CD4-positive, alpha-beta T cell treated with Interleukin-15 for 1 hour (primary cell): ENCODE measurements around the gene KLHL1.

Experiments
- DNase-seq: peaks from one replicate; pipeline ENCODE4 v3.0.0-alpha.2; 2020

The KLHL1 gene

DNA sequence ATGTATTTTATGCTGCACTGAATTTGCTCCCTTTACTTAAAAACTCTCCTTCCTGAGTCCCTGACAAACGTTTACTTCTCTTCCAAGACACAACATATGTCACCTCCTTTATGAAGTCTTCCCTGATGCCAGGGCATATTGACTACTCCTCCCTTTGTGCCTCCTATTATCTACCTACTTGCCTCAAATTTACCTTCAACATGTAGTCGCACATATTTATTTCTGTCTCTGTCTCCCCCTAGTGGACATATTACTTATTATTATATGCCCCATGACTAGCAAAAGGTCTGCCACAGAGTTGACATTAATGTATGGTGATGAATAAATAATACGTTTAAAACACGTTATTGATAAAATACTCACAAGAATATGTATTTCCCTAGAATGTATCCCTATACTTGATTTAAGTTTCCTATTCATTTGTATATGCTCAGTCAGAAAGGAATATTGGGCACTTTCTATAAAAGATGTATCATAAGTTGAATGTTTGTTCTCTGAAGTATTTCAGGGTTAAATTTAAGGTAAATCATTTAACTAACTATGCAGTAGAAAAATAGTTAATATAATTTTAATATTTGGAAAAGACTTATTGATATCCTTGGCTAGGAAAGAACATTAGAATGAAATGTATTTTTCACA lies 250.9 kb downstream of the KLHL1 start:
- DNase-seq = no peak

DNA sequence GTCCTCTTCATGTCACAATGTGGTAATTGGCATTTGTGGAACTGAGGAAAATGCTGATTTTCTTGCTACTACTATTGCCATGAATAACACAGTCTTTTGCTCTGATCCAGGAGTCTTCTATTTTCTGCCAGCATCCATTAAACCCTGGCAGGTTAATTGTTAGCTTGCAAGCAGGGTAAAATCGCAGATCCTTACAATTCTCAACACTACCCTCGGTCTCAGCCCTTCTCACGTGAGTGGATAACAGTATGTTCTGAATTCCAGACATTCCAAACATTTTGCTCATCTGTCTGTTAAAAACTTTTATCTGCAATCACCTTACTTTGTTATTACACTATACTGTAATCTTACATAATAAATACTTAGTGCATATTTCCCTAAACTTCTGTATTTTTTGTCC lies 251.9 kb downstream of the KLHL1 start:
- no peak for DNase-seq

DNA sequence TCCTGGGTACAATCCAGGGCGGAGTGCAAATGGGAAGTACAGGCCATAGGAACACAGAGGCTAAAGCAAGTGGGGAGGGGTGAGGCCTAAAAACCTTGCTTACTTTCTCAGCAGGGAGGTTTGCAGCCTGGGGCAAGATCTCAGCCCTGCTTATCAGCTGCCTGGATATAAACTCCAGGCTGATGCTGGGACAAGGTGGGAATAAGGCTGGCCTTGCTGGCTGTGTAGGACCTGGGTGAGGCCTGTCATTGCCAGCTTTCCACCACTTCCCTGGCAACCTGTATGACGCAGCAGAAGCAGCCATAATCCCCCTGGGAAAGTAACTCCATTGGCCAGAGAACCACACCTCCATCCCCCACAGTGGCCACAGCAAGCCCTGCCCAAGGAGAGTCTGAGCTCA lies 279.7 kb downstream of the KLHL1 start:
- DNase-seq = no peak

DNA sequence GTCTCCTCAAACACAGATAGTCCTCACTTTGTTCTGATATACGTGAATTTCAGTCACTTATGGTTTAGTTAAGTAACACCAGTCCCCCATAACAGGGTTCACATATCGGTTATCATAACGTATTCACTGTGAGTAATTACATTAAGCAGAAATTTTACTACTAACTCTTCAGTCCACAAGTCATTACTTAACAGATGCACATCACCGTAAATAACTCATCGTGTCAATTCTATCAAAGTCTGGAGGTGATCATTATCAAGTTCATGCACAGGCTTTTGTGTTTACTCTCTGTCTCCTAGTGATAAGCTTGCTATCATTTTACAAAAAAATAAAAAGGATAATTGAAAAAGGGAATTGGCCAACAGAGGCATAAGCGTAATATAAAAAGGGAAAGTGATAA lies 288.1 kb downstream of the KLHL1 start:
- DNase-seq = no peak

DNA sequence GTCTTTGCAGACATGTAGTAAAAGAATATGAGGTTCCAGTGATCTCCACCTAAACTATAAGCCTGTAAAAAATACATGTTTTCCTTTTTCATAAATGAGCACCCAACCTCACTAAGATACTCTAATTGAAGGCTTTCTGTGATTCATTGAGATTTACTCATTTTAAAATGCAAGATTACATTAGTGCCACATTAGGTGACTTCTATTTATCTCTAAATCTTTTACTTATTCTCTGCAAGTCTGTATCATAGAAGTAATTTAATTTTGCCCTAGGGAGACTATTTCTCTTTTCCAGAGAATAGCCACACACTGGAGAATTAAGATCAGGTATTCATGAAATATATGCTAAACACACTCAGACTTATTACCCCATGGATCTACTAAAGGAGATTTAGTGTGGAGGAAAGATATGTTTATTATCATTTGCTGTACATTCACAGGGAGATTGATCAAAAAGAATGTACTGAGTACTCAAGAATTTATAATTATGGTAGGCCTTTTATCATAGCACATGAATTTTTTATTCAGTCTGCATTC lies 290.9 kb downstream of the KLHL1 start:
- no peak for DNase-seq

DNA sequence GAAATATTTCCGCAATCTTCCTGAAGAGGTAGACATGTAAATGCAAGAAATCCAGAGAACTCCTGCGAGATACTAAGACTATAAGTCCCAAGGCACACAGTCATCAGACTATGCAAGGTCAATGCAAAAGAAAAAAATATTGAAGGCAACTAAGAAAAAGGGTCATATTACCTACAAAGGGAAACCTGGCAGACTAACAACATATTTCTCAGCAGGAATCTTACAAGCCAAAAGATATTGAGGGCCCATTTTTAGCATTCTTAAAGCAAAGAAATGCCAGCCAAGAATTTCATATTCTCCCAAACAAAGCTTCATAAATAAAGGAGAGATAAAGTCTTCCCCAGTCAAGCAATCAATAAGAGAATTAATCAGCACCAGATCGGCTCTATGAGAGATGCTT lies 299.1 kb downstream of the KLHL1 start:
- no peak for DNase-seq

DNA sequence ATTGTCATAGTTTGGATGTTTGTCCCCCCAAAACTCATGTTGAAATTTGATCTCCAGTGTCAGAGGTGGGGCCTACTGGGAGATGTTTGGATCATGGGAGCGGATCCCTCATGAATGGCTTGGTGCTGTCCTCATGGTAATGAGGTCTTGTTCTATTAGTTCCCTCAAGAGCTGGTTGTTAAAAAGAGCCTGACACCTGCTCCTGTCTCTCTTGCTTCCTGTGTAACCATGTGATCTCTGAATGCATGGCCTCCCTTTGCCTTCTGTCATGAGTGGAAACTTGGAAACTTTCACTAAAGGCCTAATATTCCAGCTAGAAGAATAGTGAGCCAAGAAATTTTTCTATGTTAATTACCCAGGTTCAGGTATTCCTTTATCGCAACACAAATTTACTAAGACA lies 312.0 kb downstream of the KLHL1 start:
- DNase-seq = no peak

DNA sequence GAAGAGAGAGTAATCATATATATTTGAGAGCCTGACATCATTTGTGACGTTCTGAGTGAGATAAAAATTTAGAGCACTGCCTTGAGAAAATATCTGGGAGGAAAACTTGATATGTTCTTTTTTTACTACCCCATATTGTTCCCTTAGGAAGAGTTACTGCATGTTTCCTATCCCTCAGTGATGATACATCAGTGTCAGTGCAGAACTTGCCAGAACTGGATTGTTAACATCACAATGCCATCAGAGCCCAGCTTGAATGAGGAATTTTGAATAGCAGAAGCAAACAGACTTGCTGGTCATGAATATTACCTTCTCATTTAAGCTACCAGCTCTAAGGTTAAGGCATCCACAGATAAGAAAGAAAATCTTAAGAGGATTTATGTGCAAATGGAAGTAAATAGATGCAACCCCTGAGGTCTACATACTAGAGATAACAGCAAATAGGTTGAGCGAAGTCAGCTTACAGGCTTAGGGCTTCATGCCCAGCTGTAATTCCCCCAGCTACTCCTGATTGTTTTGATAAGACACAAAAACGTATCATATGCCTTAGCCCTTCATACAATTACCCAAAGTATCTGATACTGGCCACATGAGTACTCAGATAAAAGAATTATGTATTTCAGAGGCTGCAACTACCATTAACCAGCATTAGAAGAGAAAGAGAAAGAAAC lies 314.3 kb downstream of the KLHL1 start:
- no peak for DNase-seq

DNA sequence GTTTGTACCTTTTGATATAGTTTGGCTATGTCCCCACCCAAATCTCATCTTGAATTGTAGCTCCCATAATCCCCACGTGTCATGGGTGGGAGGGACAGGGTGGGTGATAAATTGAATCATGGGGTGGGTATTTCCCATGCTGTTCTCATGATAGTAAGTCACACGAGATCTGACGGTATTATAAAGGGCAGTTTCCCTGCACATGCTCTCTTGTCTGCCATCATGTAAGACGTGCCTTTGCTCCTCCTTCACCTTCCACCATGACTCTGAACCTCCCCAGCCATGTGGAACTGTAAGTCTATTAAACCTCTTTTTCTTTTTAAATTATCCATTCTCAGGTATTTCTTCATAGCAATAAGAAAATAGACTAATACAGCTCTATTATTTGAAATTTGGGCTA lies 331.3 kb downstream of the KLHL1 start:
- no peak for DNase-seq

DNA sequence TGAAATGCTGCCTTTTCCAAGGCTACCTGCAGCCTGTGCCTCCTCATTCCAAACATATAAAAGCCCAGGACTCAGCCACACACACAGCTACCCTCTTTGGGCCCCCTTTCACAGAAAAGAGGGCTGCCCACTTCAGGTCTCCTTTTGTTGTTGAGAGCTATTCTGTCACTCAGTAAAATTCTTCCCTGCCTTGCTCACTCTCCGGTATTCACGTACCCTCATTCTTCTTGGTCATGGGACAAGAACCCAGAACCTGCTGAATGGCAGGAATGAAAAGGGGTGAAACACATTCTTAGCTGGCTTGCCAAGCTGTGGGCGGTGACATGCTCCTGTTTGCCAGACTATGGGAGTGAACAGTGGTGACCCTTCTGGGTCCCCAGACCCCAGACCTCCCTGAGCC lies 338.6 kb downstream of the KLHL1 start:
- no peak for DNase-seq

DNA sequence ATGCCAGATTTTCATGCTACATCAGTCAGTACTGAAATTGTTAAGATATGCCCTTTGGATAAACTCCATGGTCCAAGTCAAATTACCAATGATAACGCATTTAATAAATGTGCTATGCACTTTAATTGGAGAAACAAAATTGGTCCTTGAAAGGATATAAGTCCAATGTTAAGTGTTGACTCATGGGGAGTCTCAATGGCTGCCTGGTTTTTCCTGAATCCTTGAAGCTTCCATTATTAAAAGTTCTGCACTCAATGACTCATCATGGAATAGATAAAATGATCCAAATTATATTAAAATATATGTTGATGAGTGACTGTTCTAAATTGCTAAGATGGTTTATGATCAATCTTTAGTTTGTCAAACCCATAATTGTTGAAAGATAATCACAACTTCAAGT lies 346.7 kb downstream of the KLHL1 start:
- no peak for DNase-seq

DNA sequence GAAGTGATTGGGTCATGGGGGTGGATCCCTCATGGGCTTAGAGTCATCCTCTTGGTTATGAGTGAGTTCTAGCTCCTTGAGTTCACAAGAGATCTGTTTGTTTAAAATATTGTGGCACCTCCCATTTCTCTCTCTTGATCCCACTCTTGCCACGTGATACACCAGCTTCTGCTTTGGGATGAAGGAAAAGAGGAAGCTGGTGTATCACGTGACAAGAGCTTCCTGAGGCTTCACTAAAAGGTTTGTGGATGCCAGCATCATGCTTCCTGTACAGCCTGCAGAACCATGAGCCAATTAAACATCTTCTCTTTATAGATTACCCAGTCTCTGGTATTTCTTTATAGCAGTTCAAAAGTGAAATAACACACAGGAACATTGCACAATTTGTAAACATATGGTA lies 353.2 kb downstream of the KLHL1 start:
- no peak for DNase-seq

DNA sequence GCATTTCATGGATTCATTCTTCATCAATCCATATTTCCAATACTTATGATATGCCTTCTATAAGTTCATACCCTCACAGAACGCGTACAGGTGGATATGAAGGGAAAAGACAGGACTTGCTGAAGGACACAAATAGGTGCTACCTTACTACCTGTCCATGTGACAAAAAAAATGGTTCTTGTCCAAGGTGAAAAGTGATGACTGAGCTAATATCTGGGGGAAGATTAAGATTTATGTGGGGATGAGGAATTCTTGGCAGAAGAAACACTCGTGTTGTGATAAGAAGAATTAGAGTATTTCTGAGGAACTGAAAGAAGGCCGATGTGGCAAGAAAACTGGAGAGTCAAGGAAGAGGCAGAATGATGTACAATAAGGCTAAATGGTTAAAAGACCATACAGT lies 357.0 kb downstream of the KLHL1 start:
- DNase-seq = no peak

DNA sequence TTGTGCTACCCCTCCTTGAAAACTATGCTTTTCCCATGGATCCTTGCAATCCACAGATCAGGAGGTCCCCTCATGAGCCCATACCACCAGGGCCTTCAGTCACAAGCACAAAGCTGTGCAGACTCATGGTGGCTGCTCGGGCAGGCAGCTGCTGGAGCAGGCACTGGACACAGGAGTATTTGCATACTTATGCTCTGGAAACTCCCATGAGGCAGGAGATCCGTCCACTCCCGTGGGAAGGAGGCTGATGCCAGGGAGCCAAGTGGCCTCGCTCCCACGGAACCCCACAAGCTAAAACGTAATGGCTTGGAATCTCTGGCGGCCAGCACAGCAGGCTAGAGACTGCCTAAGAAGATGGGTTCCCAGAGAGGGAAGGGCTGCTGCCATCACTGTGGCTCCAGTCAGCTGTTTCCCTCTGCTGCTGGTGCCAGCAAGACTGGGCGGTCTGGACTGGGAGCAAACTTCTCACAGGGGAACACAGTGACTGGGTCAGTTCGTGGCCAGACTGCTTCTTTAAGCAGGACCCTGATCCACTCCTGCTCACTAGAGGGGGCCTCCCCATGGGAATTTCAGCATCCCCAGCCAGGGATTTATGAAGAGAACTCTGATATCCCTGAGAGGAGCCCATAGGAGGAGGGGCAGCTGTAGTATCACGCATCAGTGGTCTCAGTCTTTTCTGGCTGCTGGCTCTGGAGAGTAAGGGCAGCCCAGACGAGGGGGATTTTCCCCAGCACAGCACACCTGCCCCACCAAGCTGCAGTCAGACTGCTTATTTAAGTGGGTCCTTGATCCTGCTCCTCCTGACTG lies 370.9 kb downstream of the KLHL1 start:
- DNase-seq = no peak

DNA sequence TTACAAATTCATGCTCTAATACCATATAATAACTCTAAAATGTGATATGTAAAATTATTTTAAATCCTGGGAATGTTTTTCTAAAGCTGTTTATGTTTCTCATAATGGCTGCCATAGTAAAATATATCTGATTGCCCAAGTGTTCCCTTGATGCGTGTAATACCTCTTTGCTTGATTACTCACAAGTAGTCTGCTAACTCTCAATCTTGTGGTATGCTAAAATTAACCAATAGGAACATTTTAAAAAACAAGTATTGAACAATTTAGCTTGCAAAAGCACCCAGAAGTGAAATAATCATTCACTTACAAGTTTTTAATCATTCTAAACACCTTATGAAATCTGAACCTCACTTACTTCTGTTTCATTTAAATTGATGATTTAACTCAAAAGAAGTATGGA lies 386.6 kb downstream of the KLHL1 start:
- no peak for DNase-seq

DNA sequence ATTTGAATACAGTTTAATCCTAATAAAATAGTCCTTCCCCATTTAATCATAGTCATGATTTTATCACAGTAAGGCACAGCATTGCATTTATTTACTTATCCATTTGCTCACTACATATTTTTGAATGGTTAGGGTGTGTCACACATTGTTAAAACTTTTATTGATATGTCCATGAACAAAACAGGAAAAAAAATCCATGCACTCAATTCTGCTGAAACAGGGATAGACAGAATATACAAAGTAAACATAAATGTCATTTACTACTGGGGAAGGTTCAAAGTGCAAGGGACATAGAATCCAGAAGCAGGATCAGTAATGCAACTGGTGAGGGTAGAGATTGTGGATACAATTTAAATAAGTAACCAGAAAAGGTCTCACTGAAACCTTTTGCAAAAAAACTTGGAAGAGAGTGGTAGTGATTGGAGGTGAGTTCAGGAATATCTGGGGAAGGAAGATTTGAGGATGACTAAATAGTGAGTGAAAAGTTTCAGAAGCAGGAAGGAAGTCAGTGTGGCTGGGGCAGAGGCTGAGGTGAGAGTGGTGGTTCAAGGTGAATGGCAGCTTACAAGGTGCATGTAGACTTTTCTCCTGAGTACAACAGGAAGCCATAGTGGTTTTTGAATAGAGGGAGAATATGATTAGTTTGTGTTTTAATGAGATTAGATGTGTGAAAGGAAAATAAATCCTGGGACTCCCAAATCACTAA lies 387.8 kb downstream of the KLHL1 start:
- no peak for DNase-seq

DNA sequence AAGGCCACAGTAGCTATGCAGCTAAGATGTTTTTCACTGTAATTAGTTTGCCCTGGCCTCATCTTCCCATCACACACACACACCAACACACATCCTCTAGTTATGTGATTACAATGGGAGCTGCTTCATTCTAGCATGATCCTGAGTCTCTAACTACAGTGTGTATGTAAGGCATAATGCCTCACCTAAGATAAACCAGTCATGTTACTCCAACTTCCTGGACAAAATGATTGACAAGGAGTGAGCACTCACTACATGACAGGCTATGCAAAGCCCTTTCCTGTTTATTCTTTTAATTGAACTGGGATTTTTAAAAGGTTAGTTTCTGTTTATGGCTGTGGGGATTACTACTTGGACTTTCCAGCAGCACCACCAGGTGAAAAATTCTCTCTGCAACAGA lies 401.4 kb downstream of the KLHL1 start:
- DNase-seq = no peak

DNA sequence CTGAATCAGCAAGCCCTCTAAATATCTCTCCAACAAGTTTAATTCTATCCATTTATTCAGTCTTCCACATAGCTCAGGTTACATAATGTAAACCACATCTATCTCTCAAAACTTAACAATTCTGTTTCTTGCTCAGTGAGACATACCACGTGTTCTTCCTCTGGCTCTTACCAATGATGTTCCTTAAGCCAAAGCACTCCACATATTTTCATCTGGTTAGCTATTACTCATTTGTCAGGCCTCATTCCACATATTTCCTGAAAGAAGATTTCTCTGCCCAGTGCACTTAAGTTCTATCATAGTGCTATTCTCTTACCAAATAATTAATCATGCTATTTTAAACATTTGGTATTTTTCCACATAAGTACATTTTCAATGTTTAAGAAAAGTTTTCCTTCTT lies 403.9 kb downstream of the KLHL1 start:
- no peak for DNase-seq

DNA sequence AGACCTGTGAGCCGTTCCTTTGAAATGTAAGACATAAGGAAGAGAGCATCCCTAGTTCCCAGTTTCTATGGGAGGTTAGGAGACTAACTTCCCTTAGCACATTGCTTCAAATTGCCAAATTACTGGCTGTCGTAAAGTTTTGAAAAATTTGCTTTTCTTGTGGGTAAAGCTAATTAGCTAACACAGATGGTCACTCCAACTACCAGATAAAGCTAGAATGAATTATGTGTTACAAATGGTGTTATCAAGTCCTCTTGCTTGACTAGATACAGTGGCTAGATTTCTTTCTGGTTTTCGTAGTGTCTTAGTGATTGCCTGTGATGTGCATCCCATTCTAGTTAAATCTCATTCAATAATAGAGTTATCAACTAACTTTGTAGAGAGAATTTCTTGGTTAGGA lies 417.3 kb downstream of the KLHL1 start:
- DNase-seq = no peak

DNA sequence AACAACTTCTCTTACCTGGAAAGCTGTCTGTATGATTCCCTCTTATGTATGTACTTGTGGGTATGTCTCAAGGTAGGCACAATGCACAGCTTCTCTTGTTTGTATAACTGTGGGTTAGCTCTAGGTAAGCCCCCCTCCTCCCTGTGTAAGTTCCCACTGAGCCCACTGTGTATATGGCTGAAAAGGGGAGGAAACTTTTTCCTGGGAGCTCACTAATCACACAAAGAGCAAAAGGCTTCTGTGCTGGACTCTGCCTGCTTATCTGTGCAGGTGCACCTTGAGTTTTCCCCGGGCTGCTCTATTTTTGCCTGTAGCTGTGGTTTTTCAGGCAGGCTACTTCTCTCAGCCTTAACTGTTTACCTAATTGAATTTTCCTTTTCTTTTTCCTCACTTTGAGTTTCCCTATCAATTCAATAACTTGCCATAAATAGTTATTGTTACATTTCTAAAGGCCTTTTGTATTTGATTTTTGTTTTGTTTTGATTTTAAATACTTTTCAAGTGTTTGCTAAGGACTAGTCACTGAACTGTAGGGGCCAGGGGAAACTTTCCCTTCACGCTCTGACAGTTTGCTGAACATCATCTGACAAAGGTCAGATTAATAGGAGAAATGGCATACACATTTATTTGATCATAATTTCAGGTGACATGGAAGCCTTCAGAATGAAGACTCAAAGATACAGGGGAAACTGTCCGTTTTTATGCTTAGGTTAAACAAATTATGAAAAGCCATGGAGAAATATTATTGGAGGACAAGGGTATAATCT lies 424.1 kb downstream of the KLHL1 start:
- no peak for DNase-seq

DNA sequence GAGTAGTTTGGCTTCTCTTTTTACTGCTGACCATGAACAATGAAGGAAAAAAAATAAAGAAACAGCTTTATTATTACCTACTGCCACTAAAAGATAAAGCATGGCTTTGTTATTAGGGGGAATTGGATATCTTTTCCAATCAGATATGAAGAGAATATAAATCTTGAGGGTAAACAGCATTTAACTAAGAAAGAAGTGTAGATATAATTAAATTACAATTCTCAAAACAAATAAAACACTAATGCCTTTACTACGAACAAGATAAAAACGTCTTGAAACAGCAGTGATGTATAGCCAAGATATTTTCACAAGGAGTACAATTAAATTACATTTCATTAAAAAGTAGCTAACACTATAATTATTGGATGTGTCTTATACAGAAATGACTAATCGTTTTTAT lies 426.5 kb downstream of the KLHL1 start:
- no peak for DNase-seq

DNA sequence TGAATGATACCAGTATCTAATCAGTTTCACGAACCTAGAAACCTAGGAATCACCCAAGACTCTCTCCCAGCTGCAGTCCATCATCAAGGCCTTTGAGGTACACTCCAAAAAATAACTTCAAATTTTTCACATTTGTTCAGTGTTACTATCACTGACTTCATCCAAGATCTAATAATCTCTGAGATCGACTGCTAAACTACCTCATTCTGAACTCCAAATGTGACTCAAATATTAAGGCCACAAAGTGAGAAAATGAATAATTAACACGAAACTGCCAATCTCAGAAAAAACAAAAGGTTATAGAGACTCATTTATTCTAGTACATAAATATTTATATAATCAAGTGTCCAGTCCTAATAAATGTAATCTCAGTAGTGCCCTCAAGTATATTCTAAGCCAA lies 430.9 kb downstream of the KLHL1 start:
- no peak for DNase-seq

DNA sequence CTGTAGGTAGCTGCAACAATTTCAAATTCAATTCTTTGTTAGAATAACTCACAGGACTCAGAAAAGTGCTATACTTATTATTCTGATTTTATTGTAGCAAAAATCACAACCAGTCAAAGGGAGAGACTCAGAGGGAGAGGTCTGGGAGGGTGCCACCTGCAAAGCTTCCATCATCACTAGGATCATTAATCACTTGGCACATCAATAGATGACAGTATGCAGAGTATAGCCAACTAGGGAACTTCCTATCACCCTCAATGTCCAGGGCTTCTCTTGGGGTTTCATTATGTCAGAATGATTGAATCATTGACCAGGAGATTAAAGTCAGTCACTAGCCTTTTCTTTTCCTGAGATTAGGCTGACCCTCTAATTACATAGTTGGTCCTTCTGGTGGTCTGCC lies 432.0 kb downstream of the KLHL1 start:
- DNase-seq = no peak
